HFFc6 (cell line): ENCODE results near the gene TRABD2A. TPM values are rescaled to one million over a fixed set of nuclear protein-coding genes. Genes with fewer than 3 reads are reported as not detected.

Experiments
- DNase-seq: peaks from one replicate; pipeline ENCODE4 v3.0.0-alpha.2; 2018
- H3K27ac Mint-ChIP-seq: 2 replicates; pipeline ENCODE4 v1.8.0; 2020; ENCODE audit warnings: mild to moderate bottlenecking, mixed read lengths
- H3K27me3 Mint-ChIP-seq: 2 replicates; pipeline ENCODE4 v1.8.0; 2021; ENCODE audit warnings: mild to moderate bottlenecking, moderate library complexity, mixed read lengths; ENCODE audit not compliant: insufficient read depth
- H3K36me3 Mint-ChIP-seq: 2 replicates; pipeline ENCODE4 v1.8.0; 2021; ENCODE audit warnings: low read depth, mixed read lengths
- H3K4me1 Mint-ChIP-seq: 2 replicates; pipeline ENCODE4 v1.8.0; 2020; ENCODE audit warnings: low read depth, mixed read lengths
- H3K4me3 Mint-ChIP-seq: 2 replicates; pipeline ENCODE4 v1.8.0; 2020; ENCODE audit warnings: mild to moderate bottlenecking, moderate library complexity, mixed read lengths
- H3K9me3 Mint-ChIP-seq: 2 replicates; pipeline ENCODE4 v1.8.0; 2020; ENCODE audit warnings: mild to moderate bottlenecking, mixed read lengths
- total RNA-seq, 6 experiments: library from RNA; stranded (reverse); fragmentation: NEBNext Ultra II Directional; extraction: Animal tissue kit (Norgen Biotek cat#: 25700); gene quantifications; 2 replicates in 1 of 6; 3 replicates in 5 of 6; pipeline ENCODE4 v1.2.3, GENCODE V29; 2021
- TF ChIP-seq, protein P1 (sequence below): fragments of 200-600 bp; sonication (generic); IDR thresholded peaks from 2 replicates; pipeline ENCODE4 v1.5.0; 2021; ENCODE audit warnings: antibody characterized with exemption, mild to moderate bottlenecking

Gene TRABD2A
- total RNA-seq, 6 experiments from 2014 or later, result 13.5 to 46.2 (median 41.9) TPM

GRCh38 chr2:84914334-84914733 is 33.5 kb upstream of the TRABD2A start:
- Mint-ChIP-seq H3K4me3 (no peak overlapping the region), H3K27ac (no peak overlapping the region), H3K27me3 (peaks cover 1% of the 10 kb centered on the region), H3K4me1 (peaks cover 22% of the 10 kb centered on the region), H3K9me3 (peaks cover 9% of the 10 kb centered on the region), H3K36me3 (peaks cover 14% of the 10 kb centered on the region)
- TF ChIP-seq, protein P1, sequence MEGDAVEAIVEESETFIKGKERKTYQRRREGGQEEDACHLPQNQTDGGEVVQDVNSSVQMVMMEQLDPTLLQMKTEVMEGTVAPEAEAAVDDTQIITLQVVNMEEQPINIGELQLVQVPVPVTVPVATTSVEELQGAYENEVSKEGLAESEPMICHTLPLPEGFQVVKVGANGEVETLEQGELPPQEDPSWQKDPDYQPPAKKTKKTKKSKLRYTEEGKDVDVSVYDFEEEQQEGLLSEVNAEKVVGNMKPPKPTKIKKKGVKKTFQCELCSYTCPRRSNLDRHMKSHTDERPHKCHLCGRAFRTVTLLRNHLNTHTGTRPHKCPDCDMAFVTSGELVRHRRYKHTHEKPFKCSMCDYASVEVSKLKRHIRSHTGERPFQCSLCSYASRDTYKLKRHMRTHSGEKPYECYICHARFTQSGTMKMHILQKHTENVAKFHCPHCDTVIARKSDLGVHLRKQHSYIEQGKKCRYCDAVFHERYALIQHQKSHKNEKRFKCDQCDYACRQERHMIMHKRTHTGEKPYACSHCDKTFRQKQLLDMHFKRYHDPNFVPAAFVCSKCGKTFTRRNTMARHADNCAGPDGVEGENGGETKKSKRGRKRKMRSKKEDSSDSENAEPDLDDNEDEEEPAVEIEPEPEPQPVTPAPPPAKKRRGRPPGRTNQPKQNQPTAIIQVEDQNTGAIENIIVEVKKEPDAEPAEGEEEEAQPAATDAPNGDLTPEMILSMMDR, result no peak
- DNase-seq, result no peak

DNA sequence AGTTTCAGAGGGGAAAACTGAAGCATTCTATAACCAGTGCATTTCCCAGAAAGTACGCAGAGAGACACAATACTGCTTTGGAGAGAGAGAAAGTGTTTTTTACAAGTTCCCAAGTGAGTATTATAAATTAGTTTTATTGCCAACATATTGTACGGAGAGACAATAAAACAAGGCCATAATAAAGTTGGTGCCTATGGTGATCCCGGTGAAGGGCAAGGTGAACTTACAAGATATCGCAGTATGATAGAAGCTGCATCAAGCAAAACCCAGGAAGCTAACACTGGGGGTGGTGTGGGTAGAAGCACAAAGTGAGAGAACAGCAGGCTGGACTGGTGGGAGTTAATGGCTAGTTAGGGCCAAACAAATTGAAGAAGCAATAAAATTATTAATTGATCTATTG is 32.1 kb upstream of the TRABD2A start:
- Mint-ChIP-seq H3K4me1 (peaks cover 18% of the 10 kb centered on the region), H3K27ac (no peak overlapping the region), H3K27me3 (peaks cover 6% of the 10 kb centered on the region), H3K36me3 (peaks cover 27% of the 10 kb centered on the region), H3K9me3 (peaks cover 13% of the 10 kb centered on the region), H3K4me3 (no peak overlapping the region)
- TF ChIP-seq, protein P1, result no peak
- no peak for DNase-seq

DNA sequence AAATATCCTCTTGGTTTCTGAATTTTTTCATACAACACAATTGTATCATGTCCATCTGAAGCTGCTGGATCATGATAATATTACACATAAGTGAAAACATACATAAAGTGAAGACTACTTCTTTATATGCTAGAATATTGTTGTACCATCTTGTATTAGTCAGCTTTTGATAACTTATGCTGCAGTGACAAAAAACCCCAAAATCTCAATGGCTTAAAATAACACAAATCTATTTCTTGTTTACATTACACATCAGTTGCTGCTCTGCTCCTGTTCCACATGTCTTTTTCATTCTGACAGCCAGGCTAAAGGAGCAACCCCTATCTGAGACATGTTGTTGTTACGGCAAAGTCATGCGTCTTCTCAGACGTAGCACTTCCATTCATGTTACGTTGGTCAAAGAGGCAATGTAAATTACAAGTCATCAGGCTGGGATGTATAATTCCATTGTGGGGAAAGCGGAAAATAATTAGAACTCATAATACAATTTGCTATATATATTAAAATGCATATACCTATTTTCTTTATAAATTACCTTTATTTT is 30.3 kb upstream of the TRABD2A start:
- TF ChIP-seq, protein P1, result no peak
- H3K27ac Mint-ChIP-seq, result no peak overlapping the region

GRCh38 chr2:84908948-84909713 is 28.2 kb upstream of the TRABD2A start:
- Mint-ChIP-seq H3K27me3 (peaks cover 26% of the 10 kb centered on the region), H3K27ac (peak overlapping the region; percentile 25), H3K36me3 (peaks cover 42% of the 10 kb centered on the region), H3K4me3 (no peak overlapping the region; the same call in 1 of the 2 replicates), H3K9me3 (peaks cover 18% of the 10 kb centered on the region), H3K4me1 (peaks cover 37% of the 10 kb centered on the region)
- DNase-seq, result no peak
- TF ChIP-seq, protein P1, result no peak

More for the DNA sequence above, 30.3 kb upstream of the TRABD2A start:
- Mint-ChIP-seq H3K27me3 (peaks cover 19% of the 10 kb centered on the region), H3K36me3 (peaks cover 41% of the 10 kb centered on the region), H3K4me3 (no peak overlapping the region), H3K9me3 (peaks cover 18% of the 10 kb centered on the region), H3K4me1 (peaks cover 30% of the 10 kb centered on the region)
- DNase-seq, result no peak

DNA sequence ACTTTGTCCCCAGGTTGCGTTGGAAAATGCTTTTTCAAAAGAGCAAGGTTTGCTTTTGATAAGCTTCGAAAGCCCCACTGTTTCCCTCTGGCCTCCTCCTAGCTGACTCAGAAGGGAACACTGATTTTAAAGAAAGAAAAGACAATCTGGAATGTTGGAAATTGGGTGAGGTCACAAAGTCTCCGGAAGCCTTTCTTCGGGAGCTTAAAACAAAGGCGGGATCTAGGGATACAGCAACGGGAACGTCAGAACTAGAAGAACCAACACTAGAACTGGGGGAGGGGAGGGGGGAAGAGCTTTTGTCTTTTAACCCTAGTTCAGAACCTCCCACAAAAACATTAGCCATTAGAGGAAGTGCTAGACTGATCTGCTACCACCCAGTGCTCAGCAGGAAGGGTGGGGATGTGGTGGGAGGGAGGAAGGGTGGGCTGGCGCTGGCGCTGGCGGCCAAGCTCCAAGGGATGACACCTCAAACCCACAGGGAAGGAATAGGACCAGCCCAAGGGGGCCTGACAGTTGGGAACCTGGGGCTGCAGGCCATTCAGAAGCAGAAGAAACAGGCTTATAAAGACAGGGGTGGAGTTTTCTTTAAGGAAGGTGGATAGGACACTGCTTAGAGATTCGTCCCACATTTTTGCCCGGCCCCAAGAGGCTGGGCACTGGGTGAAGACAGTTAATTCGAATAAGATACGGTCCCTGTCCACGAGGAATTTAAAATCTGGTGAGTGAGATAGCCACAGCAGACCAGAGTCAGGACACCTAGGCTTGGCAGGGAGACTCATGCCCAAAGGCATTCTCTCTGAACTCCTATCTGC is 26.2 kb upstream of the TRABD2A start:
- TF ChIP-seq, protein P1, result no peak
- peak overlapping the region; percentile 93 for H3K27ac Mint-ChIP-seq
- peaks cover 18% of the 10 kb centered on the region for H3K9me3 Mint-ChIP-seq
- peaks cover 42% of the 10 kb centered on the region for H3K36me3 Mint-ChIP-seq
- H3K4me3 Mint-ChIP-seq, result peak overlapping the region; percentile 97
- H3K4me1 Mint-ChIP-seq, result peaks cover 46% of the 10 kb centered on the region
- DNase-seq, result peak; percentile 81
- peaks cover 25% of the 10 kb centered on the region for H3K27me3 Mint-ChIP-seq
